GM18505 (cell line): ENCODE measurements around the gene ZBTB16.

ENCODE experiments used
- ATAC-seq: cut with Tn5 transposase; IDR thresholded peaks from one replicate; pipeline ENCODE4 v1.9.1; 2021; ENCODE audit not compliant: unreplicated experiment
- POLR2A ChIP-seq: IDR thresholded peaks from 4 replicates; pipeline ENCODE4 v1.6.1; 2011; ENCODE audit warnings: borderline replicate concordance; ENCODE audit not compliant: insufficient read depth, insufficient read length; ENCODE audit errors: extremely low read depth

Gene ZBTB16

DNA sequence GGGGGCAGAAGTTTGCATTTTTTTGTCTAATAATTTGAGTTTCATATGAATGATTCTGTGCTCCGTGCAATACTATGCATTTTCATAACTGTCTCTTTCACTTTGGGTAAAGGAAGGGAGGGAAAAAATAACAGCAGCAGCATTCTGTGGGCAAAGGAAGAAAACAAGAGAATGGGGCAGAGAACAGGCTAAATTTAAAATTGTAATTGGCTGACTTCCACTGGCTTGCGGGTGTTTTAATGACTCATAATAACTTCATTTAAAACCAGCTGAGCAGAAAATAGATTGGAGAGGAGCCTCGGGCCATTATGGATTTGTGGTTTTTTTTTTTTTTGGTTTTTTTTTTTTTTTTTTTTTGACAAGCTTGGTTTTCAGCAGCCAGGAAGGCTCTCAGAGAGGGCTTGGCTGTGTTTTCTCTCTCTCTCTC, 107.4 kb downstream of the ZBTB16 start:
- TF ChIP-seq POLR2A: no peak
- no peak for ATAC-seq

DNA sequence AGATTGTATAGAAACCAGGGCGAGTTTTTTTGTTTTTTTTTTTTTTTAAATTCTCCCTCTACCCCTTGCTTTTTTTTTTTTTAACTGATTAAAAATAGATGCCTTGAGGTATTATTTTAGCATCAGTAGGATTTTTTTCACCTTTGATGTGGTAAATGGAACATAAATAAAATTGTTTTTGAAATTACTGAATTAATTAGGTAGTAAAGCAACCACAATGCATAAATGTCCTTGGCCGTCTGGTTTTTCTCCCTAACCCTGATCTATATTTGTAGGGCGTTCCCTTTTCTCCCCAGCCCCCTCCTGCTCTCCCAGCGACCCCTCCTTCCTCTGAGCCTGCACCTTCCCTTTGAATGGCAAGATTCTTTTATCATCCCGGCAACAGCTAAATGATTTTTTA, 107.8 kb downstream of the ZBTB16 start:
- ATAC-seq: no peak
- no peak for TF ChIP-seq POLR2A

DNA sequence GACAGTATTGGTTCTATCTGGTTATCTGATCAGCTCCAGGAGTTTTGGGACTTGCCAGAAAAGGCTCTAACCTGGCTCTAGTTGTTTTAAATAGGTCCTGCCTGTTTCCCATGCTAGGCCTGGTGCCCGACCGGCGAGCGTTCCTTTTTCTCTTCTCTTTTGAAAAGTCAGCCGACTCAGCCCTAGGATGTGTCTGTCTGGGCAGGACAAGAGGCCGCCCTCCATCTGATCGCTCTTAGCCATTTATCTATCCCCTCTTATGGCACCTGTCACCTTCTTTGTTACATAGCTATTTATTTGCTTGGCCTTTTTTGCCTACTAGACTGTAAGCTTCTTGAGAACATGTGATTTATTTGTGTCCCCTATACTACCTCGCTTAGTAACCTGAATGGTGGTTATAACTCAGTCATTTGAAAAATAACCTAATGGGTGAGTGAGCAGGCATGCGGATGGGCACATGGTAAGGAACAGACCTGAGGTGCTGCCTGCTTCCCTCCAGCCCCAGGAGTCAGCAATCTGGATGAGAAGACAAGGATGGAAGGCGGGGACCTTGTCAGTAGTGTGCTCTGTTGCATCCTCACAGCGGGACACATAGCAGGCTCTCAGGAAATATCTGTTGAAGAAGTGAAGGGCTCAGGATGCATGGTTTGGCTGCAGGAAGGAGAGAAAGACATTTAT, 108.4 kb downstream of the ZBTB16 start:
- ATAC-seq: no peak
- TF ChIP-seq POLR2A: no peak

DNA sequence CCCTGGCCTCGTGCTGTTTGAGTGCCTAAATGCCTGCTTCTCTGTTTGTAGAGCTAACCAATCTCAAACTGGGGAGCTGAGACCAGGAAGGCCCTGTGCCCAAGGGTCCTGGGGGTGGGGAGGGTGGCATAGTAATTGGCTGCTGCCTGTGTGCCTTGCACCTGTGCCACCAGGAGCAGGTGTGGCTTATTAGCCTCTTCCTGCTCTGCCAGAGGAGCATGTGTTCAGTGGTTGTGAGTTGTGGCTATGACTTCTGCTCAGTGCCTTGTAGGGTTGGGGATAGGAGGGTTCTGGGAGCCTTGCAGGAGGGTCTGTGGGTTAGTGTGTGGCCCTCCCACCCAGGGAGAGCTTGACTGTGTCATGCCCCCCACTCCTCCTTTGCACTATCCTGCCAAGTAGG, 109.2 kb downstream of the ZBTB16 start:
- no peak for TF ChIP-seq POLR2A
- no peak for ATAC-seq

DNA sequence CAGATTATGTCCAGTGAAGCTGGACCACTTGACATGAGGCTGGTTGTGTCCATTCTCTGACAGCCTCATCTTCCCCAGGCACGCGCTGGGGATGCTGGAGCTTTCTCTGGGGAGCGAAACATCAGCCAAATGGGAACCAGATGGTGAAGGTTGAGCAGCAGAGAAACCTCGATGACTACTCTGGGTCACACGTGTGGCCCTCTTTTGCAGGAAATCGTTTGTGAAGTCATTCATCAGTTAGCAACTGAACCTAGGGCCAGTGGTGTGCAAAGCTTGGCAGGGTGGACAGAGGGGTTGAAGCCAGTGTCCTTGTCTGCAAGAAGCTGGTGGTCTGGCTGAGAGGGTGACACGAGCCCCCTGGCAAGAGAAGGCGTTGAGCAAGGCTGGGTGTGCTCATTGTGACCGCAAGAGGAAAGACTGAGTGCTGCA, 109.8 kb downstream of the ZBTB16 start:
- TF ChIP-seq POLR2A: no peak
- no peak for ATAC-seq

DNA sequence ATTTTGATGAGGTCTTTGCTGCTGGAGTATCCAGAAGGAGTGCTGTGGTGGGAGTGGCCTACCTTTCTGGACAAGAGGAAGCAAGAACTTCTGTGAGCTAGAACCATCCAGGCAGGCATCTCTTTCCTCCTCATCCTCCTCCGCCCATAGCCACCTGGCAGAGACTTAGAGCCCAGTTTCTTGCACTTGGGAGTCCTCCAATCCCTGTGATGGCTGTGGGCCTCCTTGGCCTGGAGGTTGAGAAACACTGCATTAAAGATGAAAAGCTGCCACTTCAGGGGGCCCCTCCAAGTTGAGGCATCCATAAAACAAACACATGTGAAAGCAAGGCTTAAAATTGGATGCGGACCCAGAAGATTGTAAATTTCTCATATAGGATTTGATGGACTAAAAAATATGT, 110.3 kb downstream of the ZBTB16 start:
- ATAC-seq: no peak
- no peak for TF ChIP-seq POLR2A

DNA sequence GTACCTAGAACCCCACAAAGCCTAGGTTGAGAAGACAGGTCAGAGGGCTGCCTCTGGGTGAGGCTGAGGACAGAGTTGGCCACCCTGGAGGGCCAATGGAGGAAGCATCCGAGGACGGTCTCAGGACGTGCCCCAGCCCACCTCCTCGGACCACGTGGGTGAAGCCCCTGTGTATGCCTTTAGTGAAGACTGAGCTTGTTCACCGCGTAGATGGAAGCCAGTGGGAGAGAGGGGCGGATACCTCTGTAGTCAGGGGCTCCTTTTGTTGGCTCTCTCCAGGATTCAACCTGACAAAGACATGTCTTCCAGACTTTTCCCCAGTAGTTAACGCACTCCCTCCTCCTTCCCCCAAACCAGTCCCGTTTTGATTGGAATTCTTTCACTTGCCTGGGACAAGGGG, 110.7 kb downstream of the ZBTB16 start:
- TF ChIP-seq POLR2A: no peak
- ATAC-seq: no peak

DNA sequence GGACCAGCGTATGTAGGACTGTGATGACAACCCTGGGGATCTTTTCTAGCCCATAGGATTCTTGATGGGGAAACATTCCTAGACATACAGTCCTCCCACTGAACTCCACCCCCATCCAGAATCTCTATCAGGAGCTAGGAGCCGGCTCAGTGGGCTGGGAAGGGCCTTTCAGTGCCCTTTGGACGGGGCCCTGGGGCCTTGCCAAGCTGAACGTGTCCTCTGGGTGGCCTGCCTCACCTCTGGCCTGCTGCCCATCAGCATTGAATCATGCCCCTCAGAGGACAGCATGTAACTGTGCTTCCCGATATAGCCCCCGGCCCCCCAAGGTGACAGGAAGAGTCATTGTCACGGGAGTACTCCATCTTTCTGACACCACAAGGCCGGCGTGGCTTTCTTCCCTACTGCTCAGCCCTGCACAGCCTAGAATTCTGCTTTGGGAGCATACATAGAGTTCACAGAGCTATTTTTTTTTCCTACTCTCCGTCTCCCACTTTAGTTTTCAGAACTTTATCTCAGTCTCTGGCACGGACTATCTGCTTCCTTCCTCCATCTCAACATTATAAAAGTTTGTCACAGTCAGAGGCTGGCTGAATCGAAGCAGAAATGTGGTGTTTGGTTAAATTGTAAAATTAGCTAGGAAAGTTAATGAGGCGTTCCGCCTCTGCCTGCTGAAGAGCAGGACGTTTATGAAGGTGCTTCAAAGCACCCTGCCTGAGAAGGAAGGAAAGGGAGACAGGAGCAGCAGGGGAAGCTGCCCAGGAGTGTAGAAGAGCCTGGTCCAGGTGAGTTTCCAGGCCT, 111.9 kb downstream of the ZBTB16 start:
- ATAC-seq: no peak
- TF ChIP-seq POLR2A: no peak

DNA sequence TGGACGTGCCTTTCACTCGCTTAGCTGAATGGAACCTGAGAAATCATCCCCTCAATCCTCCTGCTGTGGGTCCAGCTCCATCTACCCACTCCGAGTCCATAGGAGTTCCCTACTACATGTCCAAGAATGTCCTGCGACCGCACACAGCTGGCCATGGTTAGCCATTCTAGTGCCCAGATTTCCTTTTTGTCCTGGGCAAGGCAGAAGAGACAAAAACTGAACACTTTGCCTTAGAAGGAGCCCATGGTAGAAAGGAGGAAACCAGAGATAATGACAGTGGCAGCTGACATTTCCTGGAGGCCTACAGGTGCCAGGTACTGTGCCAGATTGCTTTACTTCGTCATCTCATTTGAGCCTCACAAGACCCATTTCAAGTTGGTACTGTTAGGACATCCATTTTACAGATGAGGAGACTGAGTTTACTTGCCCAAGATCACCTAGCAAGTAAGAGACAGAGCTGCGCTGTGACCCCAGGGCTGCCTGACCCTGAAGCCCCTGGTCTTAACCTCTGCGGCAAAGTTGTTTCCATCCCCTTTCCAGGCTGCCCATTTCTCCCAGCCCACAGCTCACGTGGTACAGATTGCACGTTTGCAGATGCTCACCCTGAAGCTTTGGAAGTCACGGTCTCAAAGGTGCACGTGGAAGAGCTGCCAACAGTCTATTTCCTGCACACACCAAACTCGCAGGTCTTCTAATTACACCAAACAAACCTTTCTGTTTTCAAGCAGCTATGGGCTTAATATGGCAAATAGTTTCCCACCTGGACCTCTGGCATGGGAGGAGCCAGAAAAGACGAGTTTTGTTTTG, 112.7 kb downstream of the ZBTB16 start:
- TF ChIP-seq POLR2A: no peak
- ATAC-seq: no peak

DNA sequence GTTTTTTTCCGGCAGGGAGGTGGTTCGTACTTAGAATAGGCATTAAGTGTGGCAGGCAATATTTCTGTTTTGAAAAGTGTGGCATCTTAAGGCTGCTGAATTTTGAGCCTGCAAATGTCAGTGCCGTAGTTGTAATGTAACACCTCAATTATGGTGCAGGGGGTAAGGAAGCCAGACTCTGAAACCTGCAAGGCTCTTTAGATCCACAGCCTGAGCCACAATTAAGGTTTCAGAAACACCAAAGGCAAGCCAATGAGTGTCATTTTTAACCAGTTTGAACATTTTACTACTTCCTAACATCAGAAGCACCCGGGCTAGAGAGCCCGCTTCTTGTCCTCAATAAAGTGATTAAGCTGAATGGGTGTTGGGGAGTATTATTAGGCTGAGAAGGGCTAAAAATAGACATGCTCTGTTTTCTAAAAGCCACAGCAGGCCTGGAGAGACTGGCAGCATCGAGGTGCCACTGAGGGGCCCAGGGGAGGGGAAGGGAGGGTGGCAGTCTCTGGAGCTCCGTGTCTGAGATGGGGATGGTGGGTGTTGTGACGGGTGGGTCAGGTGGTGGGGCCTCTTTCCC, 113.4 kb downstream of the ZBTB16 start:
- ATAC-seq: no peak
- TF ChIP-seq POLR2A: no peak

DNA sequence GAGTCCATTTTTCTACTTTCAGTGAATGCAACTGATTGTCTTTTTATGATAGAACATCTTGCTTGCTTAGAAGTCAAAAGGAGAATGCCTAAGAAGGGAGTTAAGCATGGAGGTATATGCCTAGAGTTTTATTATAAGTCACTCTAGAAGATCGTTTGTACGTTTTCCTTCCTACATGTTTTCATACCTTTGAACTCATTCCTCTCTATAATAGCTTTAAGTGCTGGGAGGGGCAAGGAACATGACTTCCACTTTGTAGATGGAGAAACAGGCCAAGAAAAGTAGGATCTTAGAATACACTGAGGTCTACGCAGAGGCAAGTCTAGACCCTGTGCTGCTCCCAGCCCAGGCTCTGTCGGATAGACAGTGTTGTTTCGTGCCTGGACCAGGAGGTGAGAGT, 114.3 kb downstream of the ZBTB16 start:
- no peak for TF ChIP-seq POLR2A
- ATAC-seq: no peak

DNA sequence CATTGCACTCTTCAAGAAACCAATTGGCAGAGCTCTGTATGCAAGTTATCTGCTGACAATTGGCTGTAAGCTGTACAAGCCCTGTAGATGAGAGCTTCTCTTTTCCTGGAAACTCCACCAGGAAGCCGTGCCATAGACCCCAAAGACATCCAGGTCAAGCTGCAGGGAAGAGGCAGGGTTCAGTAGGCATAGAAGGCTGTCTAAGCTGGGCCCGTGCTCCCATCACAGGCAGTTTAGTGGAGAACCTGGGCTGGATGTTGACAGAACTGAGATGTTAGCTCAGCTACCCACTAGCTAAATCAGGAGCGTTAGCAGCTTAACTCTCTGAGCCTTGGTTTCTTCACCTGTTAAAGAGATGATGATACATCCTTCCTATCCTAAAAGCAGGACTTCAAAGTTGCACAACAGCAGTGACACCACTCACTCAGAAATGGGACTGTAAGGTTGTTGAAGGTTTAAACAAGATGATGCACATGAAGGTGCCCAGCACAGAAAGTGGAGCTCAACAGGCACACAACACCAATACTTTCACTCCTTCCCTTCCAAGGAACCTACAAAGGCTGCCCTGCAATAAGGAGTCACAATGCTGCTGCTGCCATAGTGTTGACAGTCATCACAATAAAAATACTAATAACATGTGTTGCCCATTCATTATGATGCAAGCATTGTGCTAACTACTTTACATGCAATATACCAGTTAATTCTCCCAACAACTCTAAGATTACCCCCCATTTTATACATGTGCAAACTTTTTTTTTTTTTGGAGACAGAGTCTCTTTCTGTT, 115.4 kb downstream of the ZBTB16 start:
- TF ChIP-seq POLR2A: no peak
- no peak for ATAC-seq
